HPDE6-E6E7 (cell line): ENCODE data around the gene RRAGC.
"Not testable (repeated sequence)": the region's sequence is repeated elsewhere in the genome, so short reads cannot be mapped to it uniquely, and the experiment has no call there.

Source experiments
- DNase-seq: peaks from one replicate; pipeline ENCODE4 v3.0.0; 2011; ENCODE audit warnings: missing footprints; ENCODE audit errors: extremely low spot score

The RRAGC gene

DNA sequence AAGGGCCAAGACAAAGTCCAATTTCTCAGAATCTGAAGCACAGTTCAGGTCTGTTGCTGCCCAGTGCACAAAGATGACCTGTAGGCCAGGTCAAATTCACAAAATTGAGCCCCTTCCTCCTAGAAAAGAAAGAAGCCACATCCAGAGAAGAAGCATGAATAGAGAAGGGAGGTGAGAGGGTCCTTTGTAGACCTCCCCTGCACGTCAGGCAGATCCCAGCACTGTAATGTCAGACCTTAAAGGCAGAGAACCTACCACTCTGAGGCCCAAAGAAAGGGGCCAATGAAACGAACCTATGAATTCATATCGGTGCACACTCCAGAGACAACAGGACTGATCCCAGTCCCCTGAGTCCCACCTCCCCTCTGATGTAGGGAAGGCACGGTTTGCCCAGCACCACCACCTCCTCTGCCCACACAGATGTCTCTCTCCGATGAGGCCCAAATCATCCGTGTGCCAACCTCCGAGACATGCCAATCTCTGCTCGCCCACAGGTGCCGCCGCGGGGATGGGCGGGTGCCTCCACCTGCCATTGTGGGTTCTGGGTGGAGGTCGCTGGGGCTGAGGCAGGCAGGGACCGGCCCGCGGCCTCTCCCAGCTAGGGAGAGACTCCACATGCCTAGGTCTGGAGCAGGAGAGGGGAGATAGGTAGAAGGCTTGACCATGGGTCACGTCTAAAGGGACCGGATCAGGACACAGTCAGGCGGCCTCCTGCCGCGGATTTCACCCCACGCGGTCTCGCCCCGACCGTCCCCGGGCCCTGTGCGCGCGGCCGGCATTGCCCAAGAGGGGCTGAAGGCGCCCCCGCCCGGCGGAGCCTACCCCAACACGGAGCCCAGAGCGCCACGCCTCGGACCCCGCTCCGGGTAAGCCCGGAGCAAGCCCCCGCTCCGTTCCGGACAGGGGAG is 42.1 kb downstream of the RRAGC start:
- no peak for DNase-seq

DNA sequence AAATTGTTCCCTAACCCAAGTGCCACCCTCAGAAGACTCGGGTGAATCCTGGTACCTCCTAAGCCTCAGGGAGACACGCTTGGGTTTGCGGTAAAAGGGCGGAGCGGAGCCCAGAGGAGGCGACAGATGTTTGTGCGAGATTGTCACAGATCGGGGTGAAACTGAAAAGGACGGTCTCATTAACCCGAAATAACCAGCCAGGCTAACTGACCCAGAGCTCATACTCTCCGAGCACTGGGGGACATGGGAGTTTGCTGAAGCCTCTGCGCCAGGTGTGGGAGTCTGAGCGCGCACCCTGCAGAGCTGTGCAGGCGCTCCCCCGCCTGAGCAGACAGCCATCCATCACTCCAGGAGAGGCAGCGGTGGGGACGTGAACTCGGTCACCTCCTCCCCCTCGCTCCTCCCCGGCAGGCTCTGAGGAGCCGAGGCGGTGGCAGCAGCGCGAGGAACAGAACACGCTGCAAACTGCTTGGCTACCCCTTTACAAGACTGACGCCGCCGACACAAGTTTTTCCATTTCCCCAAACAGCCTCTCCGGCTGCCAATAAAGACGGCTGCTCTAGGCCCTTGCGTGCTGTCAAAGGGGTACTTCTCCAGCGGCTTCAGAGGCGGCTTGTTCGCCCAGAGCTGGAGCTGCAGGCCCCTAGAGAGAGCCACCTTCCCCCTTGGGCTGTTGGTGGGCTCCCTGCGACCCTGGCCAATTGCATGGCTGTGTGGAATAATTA is 43.5 kb downstream of the RRAGC start:
- DNase-seq = no peak

DNA sequence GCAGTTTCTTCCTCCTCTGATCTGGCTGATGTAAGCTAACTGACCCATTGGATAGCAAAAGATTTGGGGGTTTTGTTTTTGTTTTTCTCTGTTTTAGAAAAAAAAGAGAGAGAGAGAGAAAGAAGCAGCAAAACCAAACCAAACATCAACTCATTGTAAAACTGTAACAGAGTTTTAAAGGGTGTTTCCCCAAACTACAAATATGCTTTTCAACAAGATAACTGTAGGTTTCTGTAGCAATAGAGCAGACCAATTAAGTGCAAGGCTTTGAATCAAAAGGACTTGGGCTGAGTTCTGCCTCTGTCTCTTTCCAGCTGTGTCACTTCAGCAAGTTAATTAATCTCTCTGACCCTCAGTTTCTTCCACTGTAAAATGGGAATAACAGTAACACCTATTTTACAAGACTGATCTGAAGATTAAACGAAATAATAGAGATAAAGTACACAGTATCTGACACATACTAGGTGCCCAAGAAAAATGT is 44.5 kb downstream of the RRAGC start:
- no peak for DNase-seq

DNA sequence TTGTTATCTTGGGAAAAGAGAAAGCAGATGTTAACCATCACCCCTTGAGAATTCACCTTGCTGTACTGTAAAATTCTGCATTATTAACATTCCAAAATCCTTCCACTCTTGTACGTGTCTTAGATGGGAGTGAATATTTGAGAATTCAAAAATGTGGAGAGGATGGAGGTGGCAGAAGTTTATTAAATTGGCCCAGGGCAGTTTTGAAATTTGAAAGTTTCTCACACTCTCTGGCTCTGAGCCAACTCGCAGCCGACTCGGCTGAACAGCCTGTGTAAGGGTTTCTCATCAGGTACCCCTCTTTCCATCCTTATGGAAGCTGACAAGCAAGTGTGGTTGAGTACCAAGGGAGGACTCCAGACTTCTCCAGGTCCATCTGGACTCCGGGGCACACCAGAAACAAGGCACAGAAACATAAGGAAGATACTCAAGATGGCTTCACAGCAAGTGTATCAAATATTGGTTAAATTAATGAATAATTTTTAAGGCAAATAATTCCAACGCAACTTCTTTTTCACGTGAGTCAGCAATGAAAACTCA is 45.1 kb downstream of the RRAGC start:
- no peak for DNase-seq

DNA sequence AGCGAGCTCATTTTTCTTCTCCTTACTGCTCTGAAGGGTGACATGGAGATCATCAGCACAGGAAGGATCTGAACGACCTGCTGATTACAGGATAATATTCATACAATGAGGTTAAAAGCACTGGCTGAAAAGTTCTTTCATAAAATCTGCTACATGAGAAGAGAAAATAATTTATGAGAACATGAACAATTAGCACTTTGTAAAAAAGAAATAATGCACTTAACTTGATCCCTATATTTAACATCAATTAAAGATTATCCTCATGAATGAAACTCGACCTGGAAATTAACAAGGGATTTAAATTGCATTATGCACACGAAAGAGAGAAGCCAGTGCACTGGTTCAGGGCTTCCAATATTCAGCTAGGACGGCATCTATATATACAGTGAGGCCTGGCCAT is 46.6 kb downstream of the RRAGC start:
- DNase-seq = no peak

- DNase-seq = not testable (repeated sequence)
These were observed 48.1 kb downstream of the RRAGC start for GRCh38 chr1:38811466-38811865.

- DNase-seq = no peak
These were observed 53.5 kb downstream of the RRAGC start for GRCh38 chr1:38806090-38806489.

DNA sequence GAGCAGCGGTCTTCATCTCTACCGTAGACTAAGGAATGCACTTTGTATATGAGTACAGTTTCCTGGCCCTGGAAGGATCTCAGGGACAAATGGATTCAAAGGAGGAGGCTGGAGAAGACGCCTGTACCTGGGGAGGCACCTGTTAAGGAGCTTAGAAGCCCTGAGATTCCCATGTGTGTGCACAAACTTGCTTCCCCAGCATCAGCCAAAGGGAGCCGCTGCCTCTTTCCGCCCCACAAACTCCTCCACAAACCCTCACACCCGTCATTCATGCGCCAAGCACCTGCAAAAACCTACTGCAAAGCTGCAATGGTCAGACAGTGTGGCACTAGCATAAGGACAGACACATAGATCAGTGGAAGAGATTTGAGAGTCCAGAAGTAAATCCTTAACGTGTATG is 54.5 kb downstream of the RRAGC start:
- no peak for DNase-seq

DNA sequence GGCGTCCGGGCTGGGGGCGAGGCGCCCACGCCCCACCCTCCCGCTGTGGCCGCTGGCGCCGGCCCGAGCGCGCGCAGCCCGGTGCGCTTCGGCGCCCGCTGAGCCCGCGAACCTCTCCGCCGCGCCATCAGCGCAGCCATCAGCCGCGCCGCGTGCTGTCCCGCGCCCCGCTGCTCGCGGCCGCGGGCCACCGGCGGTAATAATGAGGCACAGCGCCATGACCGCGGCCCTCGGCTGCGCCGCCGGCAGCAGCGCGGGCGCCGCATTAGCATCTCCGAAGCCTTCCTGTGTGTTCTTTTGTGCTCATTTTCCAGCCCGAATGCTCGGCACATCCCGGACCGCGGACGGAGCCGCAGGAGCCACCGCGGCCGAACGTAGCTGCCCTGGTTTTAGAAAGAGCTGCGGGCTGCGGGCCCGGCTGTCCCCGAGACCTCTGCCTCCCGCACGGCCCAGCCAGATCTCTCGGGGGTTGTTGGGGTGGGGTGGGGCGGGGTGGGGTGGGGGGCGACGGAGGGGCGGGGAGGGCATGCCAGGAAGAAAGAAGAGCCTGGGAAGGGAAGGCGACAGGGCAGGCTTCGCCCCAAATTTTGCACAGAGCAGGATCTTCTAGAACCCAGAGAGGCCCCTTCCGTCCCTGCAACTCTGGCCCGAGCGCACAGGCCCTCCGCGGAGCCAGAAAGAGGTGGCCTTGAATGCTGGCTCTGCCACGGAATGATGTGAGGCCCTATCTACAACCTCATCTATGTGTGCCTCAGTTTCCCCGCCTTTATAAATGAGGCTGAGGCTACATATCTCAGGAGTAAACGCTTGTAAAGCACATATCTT is 55.3 kb downstream of the RRAGC start:
- no peak for DNase-seq

DNA sequence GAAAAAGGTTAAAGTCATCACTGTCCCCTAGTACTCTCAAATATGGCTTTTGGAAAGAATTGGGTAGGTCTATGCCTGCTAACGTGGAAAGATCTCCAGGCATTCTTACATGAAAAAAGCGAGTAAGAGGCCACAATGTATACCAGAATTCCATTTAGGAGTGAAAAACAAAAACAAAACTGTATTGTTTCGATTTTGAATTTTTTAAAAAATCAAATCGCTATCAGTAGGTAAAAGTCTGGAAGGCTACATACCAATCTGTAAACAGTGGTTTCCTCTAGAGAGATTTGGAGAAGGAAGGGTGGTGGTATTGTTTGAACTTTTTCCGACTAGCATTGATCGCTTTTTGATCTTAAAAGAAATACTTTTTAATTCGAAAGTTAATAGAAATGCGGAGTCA is 55.9 kb downstream of the RRAGC start:
- no peak for DNase-seq

DNA sequence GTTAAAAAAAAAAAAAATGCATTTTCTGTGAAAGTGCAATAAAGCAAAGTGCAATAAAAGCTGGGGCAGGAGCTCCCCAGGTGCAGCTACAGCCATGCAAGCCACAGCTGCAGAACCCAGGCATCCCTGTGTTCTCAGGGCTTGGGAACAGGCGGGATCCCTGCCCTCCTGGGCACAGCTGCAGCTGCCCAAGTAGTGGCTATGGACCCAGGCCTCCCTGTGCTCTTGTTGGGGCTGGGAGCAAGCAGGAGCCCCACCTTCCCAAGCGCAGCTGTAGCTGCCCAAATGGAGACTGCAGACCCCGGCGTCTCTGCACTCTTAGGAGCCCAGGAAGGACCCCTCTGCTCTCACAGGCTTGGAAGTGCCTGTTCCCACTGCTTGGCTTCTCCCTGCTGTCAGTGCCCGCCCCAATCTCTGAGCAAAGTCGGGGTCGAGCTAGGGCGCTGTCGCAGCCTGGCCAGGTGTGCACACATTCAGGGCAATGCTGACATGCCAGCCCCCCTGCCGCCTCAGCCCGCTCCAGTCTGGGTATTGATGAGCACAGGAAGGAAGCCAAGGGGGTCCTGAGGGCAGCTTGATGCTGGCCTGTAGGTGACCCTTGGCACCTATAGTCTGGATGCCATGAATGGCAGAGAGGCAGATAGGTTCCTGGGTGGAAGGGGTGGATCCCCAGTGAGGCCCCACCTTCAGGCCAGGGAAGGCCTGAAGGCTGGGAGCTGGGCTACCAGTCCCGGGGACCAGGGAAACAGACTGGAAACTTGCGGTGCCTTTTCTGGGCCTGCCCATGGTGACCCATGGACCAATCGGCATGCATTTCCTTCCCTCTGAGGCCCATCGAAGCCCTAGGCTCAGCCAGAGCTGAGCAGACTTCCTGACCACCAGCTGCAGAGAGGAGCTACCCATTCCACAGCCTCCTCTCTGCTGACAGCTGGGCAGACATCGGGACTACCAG is 58.6 kb downstream of the RRAGC start:
- DNase-seq = no peak

GRCh38 chr1:38793299-38793698 is 66.3 kb downstream of the RRAGC start:
- no peak for DNase-seq

- no peak for DNase-seq
These were observed 67.7 kb downstream of the RRAGC start for GRCh38 chr1:38791892-38792291.

GRCh38 chr1:38791164-38791515 is 68.4 kb downstream of the RRAGC start:
- DNase-seq = no peak

DNA sequence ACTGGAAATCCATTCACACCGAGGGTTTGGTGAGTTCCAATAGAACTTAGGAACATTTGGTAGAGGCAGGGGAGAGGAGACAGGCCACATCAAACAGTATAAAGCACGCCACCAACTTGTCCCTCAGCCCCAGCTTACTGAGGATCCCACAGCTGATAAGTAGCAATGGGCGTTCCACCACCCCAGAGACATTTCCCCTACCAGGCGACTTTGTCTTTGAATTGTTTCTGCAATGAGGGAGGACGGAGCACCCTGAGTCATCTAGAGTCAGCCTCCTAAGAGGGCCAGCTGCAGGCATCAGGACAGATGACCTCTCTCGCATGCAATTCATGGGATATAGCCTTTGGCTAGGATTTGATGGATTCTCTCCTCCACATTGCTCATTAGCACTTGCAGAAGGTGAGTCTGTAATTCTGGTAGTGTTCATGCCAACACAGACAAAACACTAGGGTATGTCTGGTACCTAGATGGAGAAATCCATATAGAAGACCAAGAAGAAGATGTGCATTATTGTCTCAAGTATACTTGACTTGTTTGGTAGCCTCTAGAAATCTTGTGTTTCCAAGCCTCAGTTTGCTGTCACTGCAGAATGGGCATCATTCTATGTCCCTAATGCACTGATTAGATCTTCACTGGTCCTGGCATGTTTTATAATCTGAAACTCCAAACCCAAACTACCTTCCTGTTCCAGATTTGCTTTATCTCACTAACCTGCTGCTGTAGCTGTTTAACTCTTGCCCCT is 69.0 kb downstream of the RRAGC start:
- DNase-seq = no peak

DNA sequence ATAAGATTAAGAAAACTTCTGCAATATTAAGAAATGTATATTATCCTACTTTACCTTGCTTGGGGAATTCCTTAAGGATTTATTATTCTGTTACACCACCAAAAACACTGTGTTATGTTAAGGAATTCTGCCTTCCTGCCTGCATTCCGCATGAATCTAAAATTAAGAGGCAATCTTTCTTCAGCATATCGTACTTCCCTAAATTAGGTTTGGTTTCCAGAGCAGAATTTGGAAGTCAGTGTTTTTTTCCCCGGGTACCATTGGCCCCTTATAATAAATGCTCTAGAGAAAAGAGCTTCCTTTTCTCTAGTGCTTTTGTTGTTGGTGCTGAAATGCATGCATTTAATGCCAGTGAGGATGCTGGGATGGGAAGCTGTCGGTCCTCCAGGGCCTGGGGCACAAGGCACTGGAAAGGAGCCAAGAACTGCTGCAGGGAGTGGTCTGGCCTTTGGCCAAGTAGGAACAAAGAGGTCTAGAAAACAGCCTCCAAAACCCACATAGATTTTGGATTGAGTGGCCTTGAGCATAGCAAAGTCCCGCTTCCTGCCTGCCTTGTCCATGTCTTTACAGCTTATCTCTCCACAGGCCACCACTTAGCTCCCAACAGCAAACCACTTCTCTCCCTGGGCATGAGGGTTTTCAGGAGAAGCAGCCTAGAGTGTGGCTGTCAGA is 69.9 kb downstream of the RRAGC start:
- no peak for DNase-seq

- DNase-seq = no peak
These were observed 70.9 kb downstream of the RRAGC start for GRCh38 chr1:38788341-38789336.
